ENCODE data around the gene ESYT1.

DNA sequence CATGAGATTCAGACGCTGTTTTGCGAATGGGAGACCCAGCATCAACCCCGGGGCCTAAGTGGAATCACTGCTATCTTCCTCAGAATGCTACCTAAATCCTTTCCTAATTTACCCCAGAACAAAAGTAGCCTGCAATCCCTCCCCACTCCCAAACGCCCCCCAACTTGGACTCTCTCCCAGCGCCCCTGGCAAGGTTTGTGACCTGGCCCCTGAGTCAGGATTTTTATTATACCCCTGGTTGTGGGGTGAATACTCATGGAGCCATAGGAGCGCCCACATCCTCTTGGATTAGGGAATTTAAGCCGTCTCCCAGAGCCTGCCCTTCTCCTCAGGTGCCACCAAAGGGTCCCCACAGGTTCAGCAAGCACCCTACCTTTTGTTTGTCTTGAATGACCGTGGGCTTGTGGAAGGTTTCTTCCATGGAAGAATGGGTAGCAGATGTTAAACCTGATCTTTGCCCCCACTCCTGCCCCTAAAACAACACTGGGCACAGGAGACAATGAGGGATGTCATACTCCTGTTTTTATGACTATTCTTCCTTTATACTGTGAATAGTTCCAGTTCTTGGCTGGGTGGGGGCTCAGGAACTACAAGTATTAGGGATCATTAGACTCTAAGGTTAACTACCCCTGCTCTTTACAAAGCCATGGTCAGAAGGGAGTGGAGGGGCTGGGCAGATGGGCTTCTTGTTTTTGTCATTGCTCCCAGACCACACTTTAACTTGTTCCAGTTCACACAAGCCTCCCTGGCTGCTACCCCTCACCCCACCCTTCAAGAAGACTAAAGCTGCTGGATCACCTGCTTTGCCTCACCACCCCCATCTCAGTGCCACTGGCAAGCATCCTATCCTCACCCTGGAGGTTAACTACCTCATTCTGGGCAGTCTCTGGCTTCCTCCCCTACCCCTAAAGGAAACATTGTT is 24.9 kb downstream of the ESYT1 start:
- TF ChIP-seq CTCF (conservative IDR thresholded peaks at IDR 0.05; ENCODE audit: low read depth, low read length), result no peak
- TF ChIP-seq EZH2 (IDR thresholded peaks at IDR 0.05; ENCODE audit: borderline replicate concordance, low read depth, low read length, poor library complexity, severe bottlenecking), result no peak

Measured in A673 (cell line).